IMR-90 (cell line): ENCODE data around the gene ZNHIT2. TPM values are rescaled to one million over a fixed set of nuclear protein-coding genes. Genes with fewer than 3 reads are reported as not detected.

Experiments
- ATAC-seq: fragments of 200-7000 bp; cut with Tn5 transposase; 2 replicates; pipeline ENCODE4 v1.9.1; 2020; ENCODE audit warnings: low read depth, mild to moderate bottlenecking, moderate library complexity
- BruUV-seq: library from RNA; stranded (reverse); fragments of 400-500 nt; replicated peaks from 2 replicates; lab custom pipeline; 2021; lab: Mats Ljungman, UMichigan
- CTCF ChIA-PET: fragments of 300-600 bp; formaldehyde crosslinking; extraction: SDS; loops from one replicate; lab custom pipeline; 2021; ENCODE audit warnings: antibody characterized with exemption; lab: Yijun Ruan, JAX
- POLR2A ChIA-PET: fragments of 300-600 bp; sonication (Branson Sonifier 250); formaldehyde crosslinking; loops from one replicate; lab custom pipeline; 2022; ENCODE audit warnings: antibody characterized with exemption; ENCODE audit not compliant: unreplicated experiment; lab: Charles Lee
- DNase-seq: peaks from one replicate; pipeline ENCODE4 v3.0.0; 2013
- H2AFZ ChIP-seq: replicated peaks from 2 replicates; pipeline ENCODE3; 2013; ENCODE audit warnings: low read length, mild to moderate bottlenecking; ENCODE audit not compliant: poor library complexity
- H2AK5ac ChIP-seq: 2 replicates; pipeline ENCODE4 v1.6.1; 2013; ENCODE audit warnings: low read depth, low read length, inconsistent platforms
- H2AK9ac ChIP-seq: replicated peaks from 2 replicates; pipeline ENCODE3; 2013; ENCODE audit warnings: mild to moderate bottlenecking, low read depth, low read length, moderate library complexity; ENCODE audit not compliant: poor library complexity
- H2BK120ac ChIP-seq: 2 replicates; pipeline ENCODE4 v1.6.1; 2013; ENCODE audit warnings: low read depth, low read length, inconsistent platforms
- H2BK15ac ChIP-seq: 3 replicates; pipeline ENCODE4 v1.6.1; 2013; ENCODE audit warnings: low read depth, low read length, inconsistent platforms
- H2BK20ac ChIP-seq: 2 replicates; pipeline ENCODE4 v1.6.1; 2013; ENCODE audit warnings: low read depth, mild to moderate bottlenecking, inconsistent platforms, low read length, moderate library complexity
- H2BK5ac ChIP-seq: 2 replicates; pipeline ENCODE4 v1.6.1; 2013; ENCODE audit warnings: mild to moderate bottlenecking, low read depth, low read length, inconsistent platforms; ENCODE audit not compliant: poor library complexity, severe bottlenecking
- H3K14ac ChIP-seq: replicated peaks from 2 replicates; pipeline ENCODE4 v1.6.1; 2013; ENCODE audit warnings: low read depth, low read length, inconsistent platforms
- H3K18ac ChIP-seq: 2 replicates; pipeline ENCODE4 v1.6.1; 2013; ENCODE audit warnings: low read depth, low read length, control low read depth
- H3K23ac ChIP-seq: 2 replicates; pipeline ENCODE4 v1.6.1; 2013; ENCODE audit warnings: low read depth, low read length, inconsistent platforms
- H3K27ac ChIP-seq: 2 replicates; pipeline ENCODE4 v1.5.1; 2013; ENCODE audit warnings: mild to moderate bottlenecking, control low read depth, low read length; ENCODE audit not compliant: insufficient read depth
- H3K27me3 ChIP-seq: 2 replicates; pipeline ENCODE4 v1.6.1; 2013; ENCODE audit warnings: low read length; ENCODE audit not compliant: control insufficient read depth, insufficient read depth
- H3K36me3 ChIP-seq: 2 replicates; pipeline ENCODE4 v1.6.1; 2013; ENCODE audit warnings: low read length, mixed read lengths; ENCODE audit not compliant: control insufficient read depth, insufficient read depth
- H3K4ac ChIP-seq: 2 replicates; pipeline ENCODE4 v1.6.1; 2013; ENCODE audit warnings: low read depth, low read length, inconsistent platforms
- H3K4me1 ChIP-seq: 2 replicates; pipeline ENCODE4 v1.6.1; 2013; ENCODE audit warnings: low read length, mixed read lengths; ENCODE audit not compliant: control insufficient read depth, insufficient read depth
- H3K4me2 ChIP-seq: 2 replicates; pipeline ENCODE4 v1.6.1; 2013; ENCODE audit warnings: low read depth, mild to moderate bottlenecking, control low read depth, low read length, moderate library complexity
- H3K4me3 ChIP-seq: 2 replicates; pipeline ENCODE4 v1.5.1; 2013; ENCODE audit warnings: low read depth, mild to moderate bottlenecking, control low read depth, low read length, moderate library complexity; ENCODE audit not compliant: insufficient read depth
- H3K56ac ChIP-seq: 2 replicates; pipeline ENCODE4 v1.6.1; 2013; ENCODE audit warnings: low read length, inconsistent platforms; ENCODE audit not compliant: insufficient read depth; ENCODE audit errors: extremely low read depth
- H3K79me1 ChIP-seq, 2 experiments: 2 replicates each; pipeline ENCODE4 v1.6.1; 2013; ENCODE audit warnings: low read length in 2 of 2, inconsistent platforms in 1 of 2, low read depth in 1 of 2
- H3K9ac ChIP-seq: 2 replicates; pipeline ENCODE4 v1.6.1; 2013; ENCODE audit warnings: low read depth, low read length, control low read depth
- H3K9me1 ChIP-seq: 2 replicates; pipeline ENCODE4 v1.6.1; 2013; ENCODE audit warnings: low read length, inconsistent platforms; ENCODE audit not compliant: insufficient read depth
- H3K9me3 ChIP-seq: 2 replicates; pipeline ENCODE4 v1.6.1; 2013; ENCODE audit warnings: low read length; ENCODE audit not compliant: control insufficient read depth, insufficient read depth
- H4K20me1 ChIP-seq: 2 replicates; pipeline ENCODE4 v1.6.1; 2013; ENCODE audit warnings: low read length, inconsistent platforms; ENCODE audit not compliant: insufficient read depth
- H4K5ac ChIP-seq: 2 replicates; pipeline ENCODE4 v1.6.1; 2013; ENCODE audit warnings: mild to moderate bottlenecking, low read depth, low read length, control low read depth
- H4K8ac ChIP-seq, 2 experiments: 2 replicates each; pipeline ENCODE4 v1.6.1; 2013; ENCODE audit warnings: low read depth in 2 of 2, low read length in 2 of 2, control low read depth in 1 of 2, inconsistent platforms in 1 of 2
- H4K91ac ChIP-seq: 2 replicates; pipeline ENCODE4 v1.6.1; 2013; ENCODE audit warnings: low read depth, low read length, inconsistent platforms; ENCODE audit not compliant: insufficient read depth
- BHLHE40 ChIP-seq: fragments of 150-350 bp; IDR thresholded peaks from 2 replicates; pipeline ENCODE4 v1.6.1; 2016; ENCODE audit warnings: mild to moderate bottlenecking, low read depth, low read length
- CTCF ChIP-seq: conservative IDR thresholded peaks from 2 replicates; pipeline ENCODE4 v1.5.1; 2012; ENCODE audit warnings: mild to moderate bottlenecking, low read depth, low read length, improper control_type of control experiment
- MAFK ChIP-seq: IDR thresholded peaks from 2 replicates; pipeline ENCODE4 v1.6.1; 2012; ENCODE audit warnings: low read depth, low read length, improper control_type of control experiment
- WGBS, 2 experiments: methylation state at CpG; one replicate each; pipeline versions ENCODE4 v1.1.5 to v1.1.7; 2013; ENCODE audit warnings: missing lambda C conversion rate in 2 of 2; ENCODE audit not compliant: insufficient read length in 1 of 2; ENCODE audit errors: extremely low coverage in 2 of 2; 5-methylcytosine and 5-hydroxymethylcytosine counted together
- dilution Hi-C: fragments of 300-500 bp; cut with HindIII; formaldehyde crosslinking; loops from one replicate; pipeline ENCODE4 v1.14.3; 2018; ENCODE audit warnings: low sequenced_read_pairs; ENCODE audit not compliant: unreplicated experiment
- in situ Hi-C: fragments of 300-500 bp; cut with MboI; formaldehyde crosslinking; loops from 3 replicates; pipeline ENCODE4 v1.14.3; 2019; ENCODE audit warnings: low sequenced_read_pairs, inconsistent platforms, mixed read lengths
- intact Hi-C: fragments of 100-400 bp; cut with micrococcal nuclease; formaldehyde crosslinking; loops from 2 replicates; pipeline ENCODE4 v1.10.0; 2022
- polyA plus RNA-seq, 3 experiments: library from polyadenylated mRNA; depleted of rRNA; stranded (reverse); fragments of >200 nt; gene quantifications; 2 replicates each; pipeline ENCODE4 v1.2.3, GENCODE V29; 2012; ENCODE audit warnings: low replicate concordance in 1 of 3
- total RNA-seq: library from RNA; depleted of rRNA; stranded (reverse); fragments of >200 nt; gene quantifications from 2 replicates; pipeline ENCODE4 v1.2.3, GENCODE V29; 2012

The ZNHIT2 gene
- total and polyA plus RNA-seq, 2 of the 4 experiments (the other 2 are of a cell fraction): 3.9 to 5.9 TPM

- Histone ChIP-seq H4K91ac (no peak overlapping the region), H3K9ac (no peak overlapping the region), H3K9me3 (peaks cover 3% of the 10 kb centered on the region; the same call in 1 of the 2 replicates), H3K27ac (no peak overlapping the region), H2AK9ac (no peak overlapping the region), H3K36me3 (no peaks in the 10 kb centered on the region), H2BK20ac (no peak overlapping the region), H2AK5ac (no peak overlapping the region; the same call in 1 of the 2 replicates), H2AFZ (peak overlapping the region; percentile 84), H3K23ac (no peak overlapping the region), H2BK120ac (no peak overlapping the region), H2BK15ac (no peak overlapping the region), H3K9me1 (no peaks in the 10 kb centered on the region), H4K5ac (no peak overlapping the region), H3K18ac (no peak overlapping the region), H3K14ac (no peak overlapping the region), H2BK5ac (no peak overlapping the region), H3K4me3 (no peak overlapping the region), H3K4me2 (no peak overlapping the region), H3K79me1 (no peaks in the 10 kb centered on the region), H3K27me3 (peaks cover 3% of the 10 kb centered on the region; the same call in 1 of the 2 replicates), H3K56ac (no peak overlapping the region), H3K4me1 (peaks cover 2% of the 10 kb centered on the region), H3K4ac (no peak overlapping the region), H4K8ac (no peak overlapping the region), H4K20me1 (no peaks in the 10 kb centered on the region)
- in situ Hi-C loops (no loop called here), dilution Hi-C loops (no loop called here), intact Hi-C loops (no loop called here)
- 67% methylated on average over 1 of the region's 3 CpGs; no CpG with 5 or more reads in 1 of the 2 experiments for WGBS, 2 experiments
- POLR2A ChIA-PET: no interaction called here
- CTCF ChIA-PET: no interaction called here
- TF ChIP-seq BHLHE40 (no peak), MAFK (no peak), CTCF (no peak)
- BruUV-seq: no TSS peak
- no peak for ATAC-seq
- no peak for DNase-seq
Measured at GRCh38 chr11:65151331-65151899, 33.9 kb upstream of the ZNHIT2 start.
